Osteocyte (in vitro differentiated cells): ENCODE measurements around the gene SNW1. TPM values are rescaled to one million over a fixed set of nuclear protein-coding genes. Genes with fewer than 3 reads are reported as not detected.

Experiments used
- DNase-seq: peaks from one replicate; pipeline ENCODE4 v3.0.0; 2021; ENCODE audit warnings: mixed read lengths; ENCODE audit not compliant: unreplicated experiment; ENCODE audit errors: extremely low spot score
- H3K27ac Mint-ChIP-seq: one replicate; pipeline ENCODE4 v1.8.0; 2021; ENCODE audit warnings: mild to moderate bottlenecking, mixed read lengths; ENCODE audit not compliant: unreplicated experiment
- H3K27me3 Mint-ChIP-seq: one replicate; pipeline ENCODE4 v1.8.0; 2021; ENCODE audit warnings: mixed read lengths; ENCODE audit not compliant: unreplicated experiment
- H3K36me3 Mint-ChIP-seq: one replicate; pipeline ENCODE4 v1.8.0; 2021; ENCODE audit warnings: mixed read lengths; ENCODE audit not compliant: unreplicated experiment
- H3K4me1 Mint-ChIP-seq: one replicate; pipeline ENCODE4 v1.8.0; 2021; ENCODE audit warnings: mixed read lengths; ENCODE audit not compliant: unreplicated experiment
- H3K4me3 Mint-ChIP-seq: one replicate; pipeline ENCODE4 v1.8.0; 2021; ENCODE audit warnings: mild to moderate bottlenecking, moderate library complexity, mixed read lengths; ENCODE audit not compliant: unreplicated experiment
- H3K9me3 Mint-ChIP-seq: one replicate; pipeline ENCODE4 v1.8.0; 2021; ENCODE audit warnings: mixed read lengths; ENCODE audit not compliant: unreplicated experiment
- CTCF ChIP-seq: fragments of 200-600 bp; sonication (generic); IDR thresholded peaks from 2 replicates; pipeline ENCODE4 v1.5.0; 2021; ENCODE audit warnings: antibody characterized with exemption, mild to moderate bottlenecking, moderate library complexity
- total RNA-seq: library from RNA; stranded (reverse); gene quantifications from 2 replicates; pipeline ENCODE4 v1.2.1, GENCODE V29; 2021

The SNW1 gene
- total RNA-seq, 1 donor from 2014 or later, result 101 TPM

GRCh38 chr14:77681196-77682157, 79.5 kb downstream of the SNW1 start:
- no peak for DNase-seq
- no peak overlapping the region for H3K4me3 Mint-ChIP-seq
- no peaks in the 10 kb centered on the region for H3K27me3 Mint-ChIP-seq
- peaks cover 24% of the 10 kb centered on the region for H3K36me3 Mint-ChIP-seq
- peaks cover 11% of the 10 kb centered on the region for H3K4me1 Mint-ChIP-seq
- no peak overlapping the region for H3K27ac Mint-ChIP-seq
- no peak for TF ChIP-seq CTCF
- H3K9me3 Mint-ChIP-seq, result no peaks in the 10 kb centered on the region

- no peak overlapping the region for H3K27ac Mint-ChIP-seq
- TF ChIP-seq CTCF, result no peak
- no peaks in the 10 kb centered on the region for H3K9me3 Mint-ChIP-seq
- no peak for DNase-seq
- peaks cover 42% of the 10 kb centered on the region for H3K36me3 Mint-ChIP-seq
- H3K4me1 Mint-ChIP-seq, result no peaks in the 10 kb centered on the region
- no peaks in the 10 kb centered on the region for H3K27me3 Mint-ChIP-seq
- no peak overlapping the region for H3K4me3 Mint-ChIP-seq
Measured at GRCh38 chr14:77674931-77675330, 86.0 kb downstream of the SNW1 start.

- H3K4me1 Mint-ChIP-seq, result no peaks in the 10 kb centered on the region
- H3K27me3 Mint-ChIP-seq, result no peaks in the 10 kb centered on the region
- H3K36me3 Mint-ChIP-seq, result peaks cover 31% of the 10 kb centered on the region
- H3K27ac Mint-ChIP-seq, result no peak overlapping the region
- H3K9me3 Mint-ChIP-seq, result no peaks in the 10 kb centered on the region
- H3K4me3 Mint-ChIP-seq, result no peak overlapping the region
- no peak for DNase-seq
- TF ChIP-seq CTCF, result no peak
Measured at GRCh38 chr14:77673193-77673592, 87.8 kb downstream of the SNW1 start.

Other genes starting within 250 kb of the SNW1 start
- 28.1 and 31.3 TPM in 2 replicates for gene SPTLC2, start 144.5 kb downstream of the SNW1 start, total RNA-seq
- 10.5 and 12.1 TPM in 2 replicates for gene ALKBH1, start 53.1 kb downstream of the SNW1 start, total RNA-seq
- gene SLIRP, start 53.1 kb downstream of the SNW1 start, total RNA-seq, result 76.2 and 90.4 TPM in 2 replicates
- 7.8 and 9.4 TPM in 2 replicates for gene ADCK1, start 39.0 kb upstream of the SNW1 start, total RNA-seq